Panc1 (cell line): ENCODE results near the gene FTSJ1.

Experiments used
- CTCF ChIP-seq: fragments of 450-650 bp; IDR thresholded peaks from 2 replicates; pipeline ENCODE4 v1.5.1; 2017; ENCODE audit warnings: mild to moderate bottlenecking
- POLR2AphosphoS5 ChIP-seq: IDR thresholded peaks from 2 replicates; pipeline ENCODE4 v1.6.1; 2012; ENCODE audit warnings: mild to moderate bottlenecking, low read depth, low read length, moderate library complexity
- TCF7L2 ChIP-seq: IDR thresholded peaks from 2 replicates; pipeline ENCODE4 v1.6.1; 2011; ENCODE audit warnings: mild to moderate bottlenecking, low read depth, low read length, inconsistent platforms

DNA sequence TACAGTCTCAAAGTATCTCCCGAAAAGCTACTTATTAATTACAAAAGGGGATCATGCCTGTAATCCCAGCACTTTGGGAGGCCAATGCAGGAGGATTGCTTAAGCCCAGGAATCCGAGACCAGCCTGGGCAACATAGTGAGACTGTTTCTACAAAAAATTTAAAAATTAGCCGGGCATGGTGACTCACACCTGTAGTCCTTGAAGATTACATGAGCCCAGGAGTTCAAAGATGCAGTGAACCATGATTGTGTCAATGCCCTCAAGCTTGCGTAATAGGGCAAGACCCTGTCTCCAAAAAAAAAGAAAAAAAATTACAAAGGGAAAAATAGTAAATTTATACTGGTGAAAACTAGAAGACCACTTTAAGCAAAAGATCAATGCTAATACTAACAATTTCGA lies 29.5 kb downstream of the FTSJ1 start:
- TF ChIP-seq POLR2AphosphoS5 (no peak), CTCF (no peak), TCF7L2 (no peak)
